ENCODE results near the gene GRIK2. TPM values are rescaled to one million over a fixed set of nuclear protein-coding genes. Genes with fewer than 3 reads are reported as not detected.

Gene GRIK2
- total RNA-seq, 1 experiment from 2014 or later, result 0.61 TPM

DNA sequence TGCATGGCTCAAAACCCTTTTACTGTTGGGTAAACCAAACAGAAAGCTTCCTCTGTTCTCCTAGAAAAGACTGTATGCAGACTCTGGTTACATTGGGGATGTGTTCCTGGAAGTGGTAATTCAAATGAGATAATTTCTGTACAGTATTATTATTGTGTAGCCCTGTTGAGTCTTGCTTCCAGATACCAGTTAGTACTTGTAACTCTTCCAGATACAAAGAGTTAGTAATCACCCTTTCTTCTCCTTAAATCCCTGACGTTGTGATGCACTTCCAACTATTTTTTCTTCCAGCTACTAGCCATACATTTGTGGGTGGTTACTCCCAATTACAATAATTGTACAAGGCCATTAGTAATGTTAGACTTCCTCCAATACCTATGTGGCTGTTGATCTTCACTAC lies 42.3 kb upstream of the GRIK2 start:
- DNase-seq, result no peak
- Histone ChIP-seq H3K36me3 (ENCODE audit: low read depth) (no peaks in the 10 kb centered on the region), H3K79me2 (ENCODE audit: low read depth) (no peaks in the 10 kb centered on the region), H3K4me1 (replicated peaks; ENCODE audit: insufficient read depth) (no peaks in the 10 kb centered on the region), H3K4me2 (no peak overlapping the region), H4K20me1 (ENCODE audit: insufficient read depth) (no peaks in the 10 kb centered on the region; the same call in 1 of the 2 replicates), H3K27me3 (ENCODE audit: insufficient read depth, low read depth) (no peaks in the 10 kb centered on the region), H3K27ac (no peak overlapping the region), H3F3A (ENCODE audit: insufficient read depth, low read depth) (no peaks in the 10 kb centered on the region), H2AFZ (no peak overlapping the region), H3K9me3 (ENCODE audit: insufficient read depth, low read depth) (no peaks in the 10 kb centered on the region), H3K4me3 (no peak overlapping the region), H3K9me2 (ENCODE audit: insufficient read depth) (no peaks in the 10 kb centered on the region)
- BruUV-seq (replicated peaks), result no TSS peak
- ChIA-PET POLR2A (ENCODE audit: unreplicated experiment) (no interaction called here), CTCF (no interaction called here)
- TF ChIP-seq, protein P1, sequence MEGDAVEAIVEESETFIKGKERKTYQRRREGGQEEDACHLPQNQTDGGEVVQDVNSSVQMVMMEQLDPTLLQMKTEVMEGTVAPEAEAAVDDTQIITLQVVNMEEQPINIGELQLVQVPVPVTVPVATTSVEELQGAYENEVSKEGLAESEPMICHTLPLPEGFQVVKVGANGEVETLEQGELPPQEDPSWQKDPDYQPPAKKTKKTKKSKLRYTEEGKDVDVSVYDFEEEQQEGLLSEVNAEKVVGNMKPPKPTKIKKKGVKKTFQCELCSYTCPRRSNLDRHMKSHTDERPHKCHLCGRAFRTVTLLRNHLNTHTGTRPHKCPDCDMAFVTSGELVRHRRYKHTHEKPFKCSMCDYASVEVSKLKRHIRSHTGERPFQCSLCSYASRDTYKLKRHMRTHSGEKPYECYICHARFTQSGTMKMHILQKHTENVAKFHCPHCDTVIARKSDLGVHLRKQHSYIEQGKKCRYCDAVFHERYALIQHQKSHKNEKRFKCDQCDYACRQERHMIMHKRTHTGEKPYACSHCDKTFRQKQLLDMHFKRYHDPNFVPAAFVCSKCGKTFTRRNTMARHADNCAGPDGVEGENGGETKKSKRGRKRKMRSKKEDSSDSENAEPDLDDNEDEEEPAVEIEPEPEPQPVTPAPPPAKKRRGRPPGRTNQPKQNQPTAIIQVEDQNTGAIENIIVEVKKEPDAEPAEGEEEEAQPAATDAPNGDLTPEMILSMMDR (conservative IDR thresholded peaks at IDR 0.05), result no peak
- TF ChIP-seq EZH2 (IDR thresholded peaks at IDR 0.05; ENCODE audit: low read depth), result no peak
- intact Hi-C loops (cut with micrococcal nuclease; ENCODE audit: unreplicated experiment), result no loop called here

DNA sequence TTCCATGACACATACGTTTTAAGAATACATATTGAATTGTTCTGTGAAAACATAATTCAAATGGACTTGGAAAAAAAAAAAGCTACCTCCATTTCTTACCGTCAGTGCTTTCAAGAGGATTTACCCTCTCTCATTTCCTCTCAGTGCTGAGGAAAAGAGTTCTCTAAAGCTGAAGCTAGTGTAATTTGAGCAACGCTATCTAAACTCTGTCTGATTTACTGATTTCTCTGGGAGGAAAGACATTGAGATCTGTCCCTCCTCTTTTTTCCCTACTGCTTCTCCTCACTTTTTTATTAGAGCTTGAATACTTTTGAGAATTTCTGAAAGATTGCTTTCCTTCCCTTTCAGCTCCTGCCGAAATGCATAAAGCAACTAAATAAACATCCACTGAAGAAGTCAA lies 41.2 kb upstream of the GRIK2 start:
- no TSS peak for BruUV-seq (replicated peaks)
- no peak overlapping the region for H2AFZ ChIP-seq
- intact Hi-C loops (cut with micrococcal nuclease; ENCODE audit: unreplicated experiment), result no loop called here
- no peaks in the 10 kb centered on the region for H3K79me2 ChIP-seq (ENCODE audit: low read depth)
- no peaks in the 10 kb centered on the region for H3K9me3 ChIP-seq (ENCODE audit: insufficient read depth, low read depth)
- H3K4me3 ChIP-seq, result no peak overlapping the region
- no peaks in the 10 kb centered on the region for H3K4me1 ChIP-seq (replicated peaks; ENCODE audit: insufficient read depth)
- POLR2A ChIA-PET (ENCODE audit: unreplicated experiment), result no interaction called here
- no peaks in the 10 kb centered on the region for H3K27me3 ChIP-seq (ENCODE audit: insufficient read depth, low read depth)
- DNase-seq, result no peak
- H3K27ac ChIP-seq, result no peak overlapping the region
- no peaks in the 10 kb centered on the region; the same call in 1 of the 2 replicates for H4K20me1 ChIP-seq (ENCODE audit: insufficient read depth)
- no peak for TF ChIP-seq EZH2 (IDR thresholded peaks at IDR 0.05; ENCODE audit: low read depth)
- TF ChIP-seq, protein P1 (conservative IDR thresholded peaks at IDR 0.05), result no peak
- no peaks in the 10 kb centered on the region; the same call in 1 of the 2 replicates for H3K9me2 ChIP-seq (ENCODE audit: insufficient read depth)
- no peaks in the 10 kb centered on the region for H3F3A ChIP-seq (ENCODE audit: insufficient read depth, low read depth)
- H3K36me3 ChIP-seq (ENCODE audit: low read depth), result no peaks in the 10 kb centered on the region
- CTCF ChIA-PET, result no interaction called here
- no peak overlapping the region for H3K4me2 ChIP-seq

DNA sequence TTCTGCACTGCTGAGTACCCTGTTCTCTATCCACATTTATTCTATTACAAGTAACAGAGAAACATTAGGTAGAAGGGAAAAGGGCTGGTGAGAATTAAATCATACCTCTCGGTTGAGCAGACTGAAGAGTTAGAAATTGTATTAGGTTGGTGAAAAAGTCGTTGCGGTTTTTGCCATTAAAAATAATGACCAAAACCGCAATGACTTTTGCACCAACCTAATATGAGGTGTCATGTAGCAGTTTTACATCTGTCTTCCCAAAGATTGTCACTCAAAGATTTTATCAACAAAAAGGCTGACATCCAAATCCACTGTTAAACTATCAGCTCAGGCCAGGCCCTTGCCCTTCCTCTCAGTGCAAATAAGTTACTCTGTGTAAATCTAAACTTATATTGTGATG lies 28.3 kb upstream of the GRIK2 start:
- ChIA-PET CTCF (no interaction called here), POLR2A (ENCODE audit: unreplicated experiment) (no interaction called here)
- H3K4me1 ChIP-seq (replicated peaks; ENCODE audit: insufficient read depth), result no peaks in the 10 kb centered on the region
- BruUV-seq (replicated peaks), result no TSS peak
- H3K27ac ChIP-seq, result no peak overlapping the region
- no peak for TF ChIP-seq EZH2 (IDR thresholded peaks at IDR 0.05; ENCODE audit: low read depth)
- TF ChIP-seq, protein P1 (conservative IDR thresholded peaks at IDR 0.05), result no peak
- DNase-seq, result no peak
- H4K20me1 ChIP-seq (ENCODE audit: insufficient read depth), result no peaks in the 10 kb centered on the region
- H3K9me2 ChIP-seq (ENCODE audit: insufficient read depth), result no peaks in the 10 kb centered on the region
- no peaks in the 10 kb centered on the region for H3K36me3 ChIP-seq (ENCODE audit: low read depth)
- H3K4me3 ChIP-seq, result no peak overlapping the region
- H2AFZ ChIP-seq, result no peak overlapping the region
- intact Hi-C loops (cut with micrococcal nuclease; ENCODE audit: unreplicated experiment), result no loop called here
- H3K4me2 ChIP-seq, result no peak overlapping the region
- H3K27me3 ChIP-seq (ENCODE audit: insufficient read depth, low read depth), result no peaks in the 10 kb centered on the region
- no peaks in the 10 kb centered on the region for H3F3A ChIP-seq (ENCODE audit: insufficient read depth, low read depth)
- no peaks in the 10 kb centered on the region for H3K79me2 ChIP-seq (ENCODE audit: low read depth)
- no peaks in the 10 kb centered on the region for H3K9me3 ChIP-seq (ENCODE audit: insufficient read depth, low read depth)

All from PC-9 (cell line).